Uterus (tissue), 4 donors: ENCODE data around the gene TNFSF9. TPM values are rescaled to one million over a fixed set of nuclear protein-coding genes. Genes with fewer than 3 reads are reported as not detected.
"Not testable (repeated sequence)": the region's sequence is repeated elsewhere in the genome, so short reads cannot be mapped to it uniquely, and the experiment has no call there.

Source experiments
- DNase-seq, 2 donors: peaks; one replicate each; pipeline ENCODE4 v3.0.0-alpha.2; 2019 to 2020
- H3K27ac ChIP-seq, 2 donors: fragments of 200-600 bp; sonication (generic); 1 replicate in 1 of 2; 2 replicates in 1 of 2; pipeline ENCODE4 v1.5.1; 2016 to 2018
- H3K27me3 ChIP-seq, 2 donors: fragments of 200-600 bp; sonication (generic); one replicate each; pipeline ENCODE4 v1.5.1; 2018 to 2019; ENCODE audit warnings: control low read depth in 1 of 2
- H3K36me3 ChIP-seq, 2 donors: fragments of 200-600 bp; sonication (generic); one replicate each; pipeline ENCODE4 v1.5.1; 2019; ENCODE audit warnings: control low read depth in 1 of 2
- H3K4me1 ChIP-seq, 2 donors: fragments of 200-600 bp; sonication (generic); one replicate each; pipeline ENCODE4 v1.5.1; 2018 to 2019; ENCODE audit warnings: control low read depth in 1 of 2
- H3K4me3 ChIP-seq, 2 donors: fragments of 200-600 bp; sonication (generic); 1 replicate in 1 of 2; 2 replicates in 1 of 2; pipeline ENCODE4 v1.5.1; 2018 to 2019; ENCODE audit warnings: mild to moderate bottlenecking in 1 of 2
- H3K9me3 ChIP-seq, 2 donors: fragments of 200-600 bp; sonication (generic); one replicate each; pipeline ENCODE4 v1.5.1; 2019; ENCODE audit warnings: control low read depth in 1 of 2
- POLR2A ChIP-seq, 2 donors: fragments of 450-650 bp; IDR thresholded peaks; one replicate each; pipeline ENCODE4 v1.6.1; 2016; ENCODE audit warnings: antibody characterized with exemption in 2 of 2, mild to moderate bottlenecking in 1 of 2, moderate library complexity in 1 of 2
- intact Hi-C: fragments of 100-400 bp; cut with DNase I; formaldehyde crosslinking; loops from one replicate; pipeline ENCODE4 v1.15.1; 2023; ENCODE audit warnings: low total_unique reads
- small RNA-seq: library from RNA; depleted of rRNA; stranded (forward); fragments of <200 nt; gene quantifications from one replicate; pipeline ENCODE3, GENCODE V24; 2016
- total RNA-seq, 4 donors: library from RNA; depleted of rRNA in 3 of 4; stranded (reverse); fragments of >200 nt in 3 of 4; gene quantifications; one replicate each; pipeline versions ENCODE4 v1.1.0 to v1.2.4, GENCODE V29; 2014 to 2023
- TF ChIP-seq, protein P1 (sequence below), 4 experiments: fragments of 200-600 bp in 2 of 4; fragments of 450-650 bp in 2 of 4; sonication (generic) in 2 of 4; IDR thresholded peaks; one replicate each; pipeline ENCODE4 v1.5.1; 2016 to 2019; ENCODE audit warnings: antibody characterized with exemption in 4 of 4, mild to moderate bottlenecking in 2 of 4, moderate library complexity in 1 of 4
- donor health status: DM: yes; HTN: yes; CAD: no.

The TNFSF9 gene
- total RNA-seq, 4 donors from 2014 or later, result 0.28 TPM; not detected in 3

- no peaks in the 10 kb centered on the region for H3K36me3 ChIP-seq
- intact Hi-C loops, result no loop called here
- no peaks in the 10 kb centered on the region for H3K27me3 ChIP-seq
- no peak for DNase-seq
- H3K27ac ChIP-seq, result no peak overlapping the region
- H3K4me1 ChIP-seq, result no peaks in the 10 kb centered on the region
- H3K9me3 ChIP-seq, result no peaks in the 10 kb centered on the region
- no peak overlapping the region for H3K4me3 ChIP-seq
- no peak for TF ChIP-seq POLR2A (IDR thresholded peaks at IDR 0.05)
- TF ChIP-seq, protein P1, sequence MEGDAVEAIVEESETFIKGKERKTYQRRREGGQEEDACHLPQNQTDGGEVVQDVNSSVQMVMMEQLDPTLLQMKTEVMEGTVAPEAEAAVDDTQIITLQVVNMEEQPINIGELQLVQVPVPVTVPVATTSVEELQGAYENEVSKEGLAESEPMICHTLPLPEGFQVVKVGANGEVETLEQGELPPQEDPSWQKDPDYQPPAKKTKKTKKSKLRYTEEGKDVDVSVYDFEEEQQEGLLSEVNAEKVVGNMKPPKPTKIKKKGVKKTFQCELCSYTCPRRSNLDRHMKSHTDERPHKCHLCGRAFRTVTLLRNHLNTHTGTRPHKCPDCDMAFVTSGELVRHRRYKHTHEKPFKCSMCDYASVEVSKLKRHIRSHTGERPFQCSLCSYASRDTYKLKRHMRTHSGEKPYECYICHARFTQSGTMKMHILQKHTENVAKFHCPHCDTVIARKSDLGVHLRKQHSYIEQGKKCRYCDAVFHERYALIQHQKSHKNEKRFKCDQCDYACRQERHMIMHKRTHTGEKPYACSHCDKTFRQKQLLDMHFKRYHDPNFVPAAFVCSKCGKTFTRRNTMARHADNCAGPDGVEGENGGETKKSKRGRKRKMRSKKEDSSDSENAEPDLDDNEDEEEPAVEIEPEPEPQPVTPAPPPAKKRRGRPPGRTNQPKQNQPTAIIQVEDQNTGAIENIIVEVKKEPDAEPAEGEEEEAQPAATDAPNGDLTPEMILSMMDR (IDR thresholded peaks at IDR 0.05), result no peak
Measured at GRCh38 chr19:6580313-6580712, 49.5 kb downstream of the TNFSF9 start.

DNA sequence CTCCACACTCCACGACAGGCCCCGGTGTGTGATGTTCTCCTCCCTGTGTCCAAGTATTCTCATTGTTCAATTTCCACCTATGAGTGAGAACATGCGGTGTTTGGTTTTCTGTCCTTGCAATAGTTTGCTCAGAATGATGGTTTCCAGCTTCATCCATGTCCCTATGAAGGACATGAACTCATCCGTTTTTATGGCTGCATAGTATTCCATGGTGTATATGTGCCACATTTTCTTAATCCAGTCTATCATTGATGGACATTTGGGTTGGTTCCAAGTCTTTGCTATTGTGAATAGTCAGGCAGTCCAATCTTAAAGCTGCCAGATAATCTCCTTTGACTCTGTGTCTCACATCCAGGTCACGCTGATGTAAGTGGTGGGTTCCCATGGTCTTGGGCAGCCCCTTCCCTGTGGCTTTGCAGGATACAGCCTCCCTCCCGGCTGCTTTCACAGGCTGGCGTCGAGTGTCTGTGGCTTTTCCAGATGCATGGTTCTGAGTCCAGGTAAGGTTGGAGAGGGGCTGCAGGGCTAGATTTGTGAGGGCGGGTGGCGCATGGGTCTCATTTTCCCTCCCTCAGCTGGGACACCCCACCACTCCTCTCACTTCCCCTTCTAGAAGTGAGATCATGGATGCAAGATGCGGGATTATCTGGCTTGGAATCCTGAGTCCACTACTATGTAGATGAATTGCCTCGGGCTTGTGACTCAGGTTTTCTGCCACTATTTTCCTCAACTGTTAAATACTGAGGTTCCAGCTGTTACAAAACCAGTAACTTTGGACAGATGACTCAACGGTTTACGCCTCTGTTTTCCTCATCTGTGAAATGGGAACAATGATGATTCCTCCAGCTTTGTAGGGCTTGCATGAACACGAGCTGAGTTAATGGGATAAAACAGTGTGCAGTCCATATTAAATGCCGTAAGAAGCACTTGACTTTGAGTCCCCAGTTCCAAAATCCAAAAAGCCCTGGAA, 52.0 kb downstream of the TNFSF9 start:
- H3K36me3 ChIP-seq, H3K9me3 ChIP-seq, DNase-seq, H3K27me3 ChIP-seq, intact Hi-C loops, H3K4me3 ChIP-seq, H3K4me1 ChIP-seq, H3K27ac ChIP-seq: not testable (repeated sequence)

Small RNAs within 50 kb of the gene (small RNA-seq; reads per million reads assigned to genes)
- not detected for gene AC010503.2
- not detected for gene RF00019

Other genes starting within 250 kb of the TNFSF9 start
- gene ACER1, start 197.4 kb upstream of the TNFSF9 start, total RNA-seq, result under 1 TPM in 1 of 4 donors, not detected in 3; 0.61 TPM
- 10 to 100 TPM; 23.9 to 99.7 (median 52.1) TPM for gene CLPP, start 169.5 kb upstream of the TNFSF9 start, total RNA-seq
- gene ALKBH7, start 158.2 kb upstream of the TNFSF9 start, total RNA-seq, result 10 to 100 TPM; 17.4 to 84.8 (median 42.7) TPM
- 1 to 10 TPM in 2 of 4 donors, under 1 TPM in 1, not detected in 1; 0.26 to 2.2 (median 1.8) TPM for gene PSPN, start 155.1 kb upstream of the TNFSF9 start, total RNA-seq
- gene GTF2F1, start 137.9 kb upstream of the TNFSF9 start, total RNA-seq, result 10 to 100 TPM; 38.2 to 82.2 (median 61.8) TPM
- 100 to 1,000 TPM in 2 of 4 donors, 10 to 100 TPM in 2; 23.5 to 259 (median 66.5) TPM for gene KHSRP, start 106.2 kb upstream of the TNFSF9 start, total RNA-seq
- under 1 TPM in 1 of 4 donors, not detected in 3; 0.52 TPM for gene SLC25A41, start 97.3 kb upstream of the TNFSF9 start, total RNA-seq
- gene SLC25A23, start 71.2 kb upstream of the TNFSF9 start, total RNA-seq, result 10 to 100 TPM; 13.8 to 69.1 (median 36.5) TPM
- gene CRB3, start 66.8 kb upstream of the TNFSF9 start, total RNA-seq, result 10 to 100 TPM in 1 of 4 donors, not detected in 3; 10.2 TPM
- 1 to 10 TPM in 2 of 4 donors, not detected in 2; 1.4 to 2.1 TPM for gene DENND1C, start 49.2 kb upstream of the TNFSF9 start, total RNA-seq
- gene TUBB4A, start 28.7 kb upstream of the TNFSF9 start, total RNA-seq, result 1 to 10 TPM in 2 of 4 donors, not detected in 2; 2.3 to 4.4 TPM
- 1 to 10 TPM in 1 of 4 donors, not detected in 3; 1.2 TPM for gene CD70, start 60.1 kb downstream of the TNFSF9 start, total RNA-seq
- gene TNFSF14, start 139.1 kb downstream of the TNFSF9 start, total RNA-seq, result 1 to 10 TPM in 1 of 4 donors, under 1 TPM in 2, not detected in 1; 0.28 to 3.1 (median 0.59) TPM
- 1,000 to 10,000 TPM in 1 of 4 donors, 100 to 1,000 TPM in 2, 10 to 100 TPM in 1; 45.4 to 1,093 (median 422) TPM for gene C3, start 189.6 kb downstream of the TNFSF9 start, total RNA-seq
- 100 to 1,000 TPM in 2 of 4 donors, 10 to 100 TPM in 2; 38.6 to 147 (median 111) TPM for gene GPR108, start 206.6 kb downstream of the TNFSF9 start, total RNA-seq
- gene TRIP10, start 208.7 kb downstream of the TNFSF9 start, total RNA-seq, result 100 to 1,000 TPM in 1 of 4 donors, 10 to 100 TPM in 3; 36.0 to 144 (median 48.2) TPM
- gene SH2D3A, start 236.4 kb downstream of the TNFSF9 start, total RNA-seq, result 1 to 10 TPM in 2 of 4 donors, not detected in 2; 1.0 to 5.4 TPM
- gene VAV1, start 241.7 kb downstream of the TNFSF9 start, total RNA-seq, result 1 to 10 TPM in 3 of 4 donors, under 1 TPM in 1; 0.29 to 7.9 (median 4.6) TPM